Measurements from ENCODE around the gene KLHDC9. TPM values are rescaled to one million over a fixed set of nuclear protein-coding genes. Genes with fewer than 3 reads are reported as not detected.
"Not testable (repeated sequence)": the region's sequence is repeated elsewhere in the genome, so short reads cannot be mapped to it uniquely, and the experiment has no call there.

The KLHDC9 gene
- 1 to 10 TPM; 2.4 to 4.2 TPM for total RNA-seq
- long read RNA-seq, donor 1, partial matches to known transcripts = 0 of 3 reads
- long read RNA-seq, donor 1, other reads (novel, unspliced or antisense) = 1 of 3 reads
- long read RNA-seq, donor 2, partial matches to known transcripts = 0 of 8 reads
- long read RNA-seq, donor 2, other reads (novel, unspliced or antisense) = 3 of 8 reads

GRCh38 chr1:161098210-161099068 lies at the start of gene KLHDC9:
Gene KLHDC9 (plus strand): TSS chr1:161098361. CDS start chr1:161098536, 175 bp downstream.
- DNase-seq (ENCODE audit: low spot score) = peak; percentile 91
- intact Hi-C loops (cut with DNase I) = no loop called here

- no peak for DNase-seq (ENCODE audit: low spot score)
Measured at GRCh38 chr1:161048949-161049722, 49.0 kb upstream of the KLHDC9 start.

GRCh38 chr1:161051219-161051618 lies 46.9 kb upstream of the KLHDC9 start:
- no peak for DNase-seq (ENCODE audit: low spot score)
- intact Hi-C loops (cut with DNase I) = no loop called here

More at GRCh38 chr1:161048949-161049722, 49.0 kb upstream of the KLHDC9 start:
- intact Hi-C loops (cut with DNase I) = no loop called here

- intact Hi-C loops (cut with DNase I) = no loop called here
- no peak for DNase-seq (ENCODE audit: low spot score)
Measured at GRCh38 chr1:161052899-161053298, 45.3 kb upstream of the KLHDC9 start.

GRCh38 chr1:161054232-161054631 lies 43.9 kb upstream of the KLHDC9 start:
- no peak for DNase-seq (ENCODE audit: low spot score)

GRCh38 chr1:161054805-161055204 lies 43.4 kb upstream of the KLHDC9 start:
- intact Hi-C loops (cut with DNase I) = no loop called here
- DNase-seq (ENCODE audit: low spot score) = no peak

More at GRCh38 chr1:161054232-161054631, 43.9 kb upstream of the KLHDC9 start:
- intact Hi-C loops (cut with DNase I) = no loop called here

GRCh38 chr1:161059293-161059692 lies 38.9 kb upstream of the KLHDC9 start:
- no peak for DNase-seq (ENCODE audit: low spot score)
- intact Hi-C loops (cut with DNase I) = no loop called here

GRCh38 chr1:161061419-161061818 lies 36.7 kb upstream of the KLHDC9 start:
- DNase-seq (ENCODE audit: low spot score) = no peak
- intact Hi-C loops (cut with DNase I) = no loop called here

GRCh38 chr1:161063936-161064335 lies 34.2 kb upstream of the KLHDC9 start:
- DNase-seq (ENCODE audit: low spot score); intact Hi-C loops (cut with DNase I): not testable (repeated sequence)

- intact Hi-C loops (cut with DNase I); DNase-seq (ENCODE audit: low spot score): not testable (repeated sequence)
Measured at GRCh38 chr1:161065681-161066080, 32.5 kb upstream of the KLHDC9 start.

- no peak for DNase-seq (ENCODE audit: low spot score)
- intact Hi-C loops (cut with DNase I) = no loop called here
Measured at GRCh38 chr1:161066694-161067093, 31.5 kb upstream of the KLHDC9 start.

- intact Hi-C loops (cut with DNase I) = no loop called here
- peak; percentile 91 for DNase-seq (ENCODE audit: low spot score)
Measured at GRCh38 chr1:161068306-161069234, 29.6 kb upstream of the KLHDC9 start.

- no peak for DNase-seq (ENCODE audit: low spot score)
Measured at GRCh38 chr1:161069241-161069640, 28.9 kb upstream of the KLHDC9 start.

GRCh38 chr1:161069731-161070270 lies 28.4 kb upstream of the KLHDC9 start, which contains the start of gene ARHGAP30:
Gene ARHGAP30 (minus strand): TSS chr1:161069891. CDS start chr1:161069624, 267 bp downstream.
- intact Hi-C loops (cut with DNase I) = no loop called here
- peak; percentile 93 for DNase-seq (ENCODE audit: low spot score)

More at GRCh38 chr1:161069241-161069640, 28.9 kb upstream of the KLHDC9 start:
- intact Hi-C loops (cut with DNase I) = no loop called here

GRCh38 chr1:161070761-161071160 lies 27.4 kb upstream of the KLHDC9 start:
- no peak for DNase-seq (ENCODE audit: low spot score)
- intact Hi-C loops (cut with DNase I) = no loop called here

GRCh38 chr1:161071886-161072371 lies 26.2 kb upstream of the KLHDC9 start:
- intact Hi-C loops (cut with DNase I) = no loop called here
- DNase-seq (ENCODE audit: low spot score) = no peak

- intact Hi-C loops (cut with DNase I) = no loop called here
- no peak for DNase-seq (ENCODE audit: low spot score)
Measured at GRCh38 chr1:161072751-161073449, 25.3 kb upstream of the KLHDC9 start.

Data from posterior vena cava (tissue), 2 donors.